ENCODE data around the gene LCN15.
"Not testable (repeated sequence)": the region's sequence is repeated elsewhere in the genome, so short reads cannot be mapped to it uniquely, and the experiment has no call there.

LCN15 gene

GRCh38 chr9:136793086-136793946 is 29.0 kb upstream of the LCN15 start:
- peak in 1 of 2 experiments; percentile 34 for DNase-seq

GRCh38 chr9:136792321-136793085 is 28.2 kb upstream of the LCN15 start:
- no peak for DNase-seq

- peak; percentile 63 to 72 for DNase-seq
Measured at GRCh38 chr9:136791516-136792276, 27.4 kb upstream of the LCN15 start.

- DNase-seq, result peak; percentile 94 to 99
Measured at GRCh38 chr9:136790640-136791515, 26.6 kb upstream of the LCN15 start, which contains the start of gene TMEM141. Gene TMEM141 (plus strand): TSS chr9:136791344. CDS start chr9:136791371, 27 bp downstream.

GRCh38 chr9:136789523-136789937 is 25.2 kb upstream of the LCN15 start:
- no peak for DNase-seq

- DNase-seq, result not testable (repeated sequence)
Measured at GRCh38 chr9:136788644-136789522, 24.6 kb upstream of the LCN15 start.

- DNase-seq, result peak; percentile 43 to 68
Measured at GRCh38 chr9:136787690-136788400, 23.5 kb upstream of the LCN15 start.

GRCh38 chr9:136786983-136787382 is 22.7 kb upstream of the LCN15 start:
- not testable (repeated sequence) for DNase-seq

- DNase-seq, result no peak
Measured at GRCh38 chr9:136786451-136786850, 22.1 kb upstream of the LCN15 start.

GRCh38 chr9:136785565-136786355 is 21.4 kb upstream of the LCN15 start:
- DNase-seq, result not testable (repeated sequence)

- no peak for DNase-seq
Measured at GRCh38 chr9:136784997-136785361, 20.7 kb upstream of the LCN15 start.

GRCh38 chr9:136784249-136784996 is 20.1 kb upstream of the LCN15 start:
- DNase-seq, result peak in 1 of 2 experiments; percentile 49

GRCh38 chr9:136782452-136782851 is 18.1 kb upstream of the LCN15 start:
- no peak for DNase-seq

- no peak for DNase-seq
Measured at GRCh38 chr9:136779808-136780207, 15.5 kb upstream of the LCN15 start.

- no peak for DNase-seq
Measured at GRCh38 chr9:136777359-136777758, 13.0 kb upstream of the LCN15 start.

GRCh38 chr9:136776947-136777346 is 12.6 kb upstream of the LCN15 start:
- DNase-seq, result no peak

GRCh38 chr9:136775191-136775590 is 10.9 kb upstream of the LCN15 start:
- no peak for DNase-seq

- no peak for DNase-seq
Measured at GRCh38 chr9:136774416-136775045, 10.2 kb upstream of the LCN15 start.

Measured in NCI-H526 (cell line).